ENCODE results near the gene EN2. TPM values are rescaled to one million over a fixed set of nuclear protein-coding genes. Genes with fewer than 3 reads are reported as not detected.

The EN2 gene
- total RNA-seq, 1 donor from 2014 or later, result 3.4 TPM

DNA sequence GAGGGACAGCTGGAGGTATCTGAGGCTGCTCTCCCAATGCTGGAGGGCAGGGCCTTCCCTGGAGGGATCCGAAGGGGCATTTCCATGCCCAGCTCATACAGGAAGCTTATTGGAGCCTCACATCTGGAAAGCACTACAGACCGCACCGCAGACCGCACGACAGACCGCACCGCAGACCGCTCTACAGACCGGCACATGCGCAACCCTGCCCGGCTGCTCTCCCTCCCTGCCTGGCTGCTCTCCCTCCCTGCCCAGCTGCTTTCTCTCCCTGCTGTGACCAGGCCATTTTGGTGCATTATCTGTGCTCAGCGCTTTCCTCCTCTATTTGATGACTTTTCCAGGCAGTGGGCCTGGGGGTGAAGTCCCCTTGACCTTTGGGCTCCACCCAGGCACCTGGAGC is 39.6 kb upstream of the EN2 start:
- H3K9me3 Mint-ChIP-seq (ENCODE audit: unreplicated experiment), result no peaks in the 10 kb centered on the region
- no peak overlapping the region for H3K27ac Mint-ChIP-seq (ENCODE audit: unreplicated experiment)
- DNase-seq (ENCODE audit: extremely low spot score, unreplicated experiment), result no peak
- H3K36me3 Mint-ChIP-seq (ENCODE audit: unreplicated experiment), result no peaks in the 10 kb centered on the region
- no peak overlapping the region for H3K4me3 Mint-ChIP-seq (ENCODE audit: unreplicated experiment)
- TF ChIP-seq, protein P1, sequence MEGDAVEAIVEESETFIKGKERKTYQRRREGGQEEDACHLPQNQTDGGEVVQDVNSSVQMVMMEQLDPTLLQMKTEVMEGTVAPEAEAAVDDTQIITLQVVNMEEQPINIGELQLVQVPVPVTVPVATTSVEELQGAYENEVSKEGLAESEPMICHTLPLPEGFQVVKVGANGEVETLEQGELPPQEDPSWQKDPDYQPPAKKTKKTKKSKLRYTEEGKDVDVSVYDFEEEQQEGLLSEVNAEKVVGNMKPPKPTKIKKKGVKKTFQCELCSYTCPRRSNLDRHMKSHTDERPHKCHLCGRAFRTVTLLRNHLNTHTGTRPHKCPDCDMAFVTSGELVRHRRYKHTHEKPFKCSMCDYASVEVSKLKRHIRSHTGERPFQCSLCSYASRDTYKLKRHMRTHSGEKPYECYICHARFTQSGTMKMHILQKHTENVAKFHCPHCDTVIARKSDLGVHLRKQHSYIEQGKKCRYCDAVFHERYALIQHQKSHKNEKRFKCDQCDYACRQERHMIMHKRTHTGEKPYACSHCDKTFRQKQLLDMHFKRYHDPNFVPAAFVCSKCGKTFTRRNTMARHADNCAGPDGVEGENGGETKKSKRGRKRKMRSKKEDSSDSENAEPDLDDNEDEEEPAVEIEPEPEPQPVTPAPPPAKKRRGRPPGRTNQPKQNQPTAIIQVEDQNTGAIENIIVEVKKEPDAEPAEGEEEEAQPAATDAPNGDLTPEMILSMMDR (IDR thresholded peaks at IDR 0.05), result no peak
- H3K4me1 Mint-ChIP-seq (ENCODE audit: unreplicated experiment), result no peaks in the 10 kb centered on the region
- H3K27me3 Mint-ChIP-seq (ENCODE audit: unreplicated experiment), result peaks cover 26% of the 10 kb centered on the region

DNA sequence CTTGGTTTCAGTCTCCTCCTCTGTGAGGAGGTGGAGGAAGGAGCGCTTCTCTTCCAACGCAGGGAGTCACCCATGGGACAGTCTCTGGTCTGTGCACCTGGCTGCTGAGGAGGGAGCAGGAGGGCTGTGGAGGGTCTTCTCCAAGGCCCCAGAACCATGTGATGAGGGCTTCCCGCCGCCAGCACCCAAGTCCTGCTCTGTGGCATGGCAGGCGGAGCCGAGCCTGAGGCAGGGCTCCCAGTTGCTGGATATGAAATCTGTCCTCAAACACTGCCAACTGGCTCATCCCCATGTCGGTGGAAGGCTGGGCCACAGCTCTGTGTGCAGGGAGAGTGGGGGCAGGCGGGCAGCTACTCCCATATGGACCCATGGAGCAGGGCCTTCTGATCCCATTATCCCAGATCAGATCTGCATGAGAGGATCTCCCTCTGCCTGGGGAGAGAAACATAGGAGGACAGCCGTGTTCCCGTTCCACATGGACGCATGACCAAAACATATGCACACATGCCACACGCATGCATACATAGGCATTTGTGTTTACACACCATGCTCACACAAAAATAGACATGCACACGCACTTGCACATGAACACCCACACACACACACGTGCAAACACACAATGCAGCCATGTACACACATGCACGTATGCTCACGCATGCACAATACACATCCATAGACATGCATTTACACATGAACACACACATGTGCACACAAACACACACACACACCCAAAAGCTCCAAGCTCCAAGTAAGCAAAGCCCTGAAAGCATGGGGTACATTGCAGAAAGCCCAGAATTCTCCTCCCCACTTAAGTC is 38.8 kb upstream of the EN2 start:
- Mint-ChIP-seq H3K27me3 (ENCODE audit: unreplicated experiment) (peaks cover 26% of the 10 kb centered on the region), H3K9me3 (ENCODE audit: unreplicated experiment) (no peaks in the 10 kb centered on the region), H3K4me1 (ENCODE audit: unreplicated experiment) (no peaks in the 10 kb centered on the region), H3K4me3 (ENCODE audit: unreplicated experiment) (no peak overlapping the region), H3K36me3 (ENCODE audit: unreplicated experiment) (no peaks in the 10 kb centered on the region), H3K27ac (ENCODE audit: unreplicated experiment) (no peak overlapping the region)
- TF ChIP-seq, protein P1 (IDR thresholded peaks at IDR 0.05), result no peak
- no peak for DNase-seq (ENCODE audit: extremely low spot score, unreplicated experiment)

DNA sequence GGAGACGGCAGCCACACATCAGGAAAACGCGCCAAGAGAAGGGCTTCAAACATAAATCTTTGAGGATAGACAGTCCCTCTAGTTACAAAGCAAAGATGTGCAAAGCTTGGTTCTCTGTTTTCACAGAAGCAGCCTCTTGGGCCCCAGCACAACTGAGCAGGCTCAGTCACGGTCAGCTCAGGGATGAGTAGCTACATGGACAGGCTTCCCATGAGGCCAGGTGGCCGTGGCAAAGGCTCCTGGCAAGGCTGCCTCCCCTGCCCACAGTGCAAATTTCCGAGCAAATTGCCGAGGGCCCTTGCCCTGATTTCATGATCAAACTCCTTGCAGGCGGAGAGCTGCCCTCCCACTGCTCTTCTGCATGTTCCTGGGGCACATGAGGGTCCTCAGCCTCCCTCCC is 37.8 kb upstream of the EN2 start:
- H3K27me3 Mint-ChIP-seq (ENCODE audit: unreplicated experiment), result peaks cover 32% of the 10 kb centered on the region
- H3K4me3 Mint-ChIP-seq (ENCODE audit: unreplicated experiment), result no peak overlapping the region

DNA sequence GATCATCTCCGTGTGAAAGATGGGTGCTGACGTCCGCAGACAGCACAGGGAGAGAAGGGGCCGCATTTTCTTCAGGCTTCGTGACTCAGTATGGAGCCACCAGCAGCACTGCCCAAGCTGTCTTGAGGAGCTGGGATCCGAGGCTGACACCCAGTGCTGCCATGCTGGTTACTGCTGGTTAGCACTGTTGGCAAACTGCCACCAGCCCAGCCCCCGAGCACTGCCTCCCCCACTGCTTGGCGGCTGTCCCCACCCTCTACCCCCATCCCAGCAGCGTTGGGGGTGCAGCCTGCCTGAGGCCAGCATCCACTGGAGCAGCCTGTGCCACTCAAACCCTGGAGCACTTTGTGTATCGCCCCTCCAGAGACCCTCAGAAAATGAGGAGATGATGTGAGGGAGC is 35.8 kb upstream of the EN2 start:
- Mint-ChIP-seq H3K4me1 (ENCODE audit: unreplicated experiment) (no peaks in the 10 kb centered on the region), H3K27ac (ENCODE audit: unreplicated experiment) (no peak overlapping the region), H3K9me3 (ENCODE audit: unreplicated experiment) (no peaks in the 10 kb centered on the region), H3K4me3 (ENCODE audit: unreplicated experiment) (no peak overlapping the region), H3K36me3 (ENCODE audit: unreplicated experiment) (no peaks in the 10 kb centered on the region), H3K27me3 (ENCODE audit: unreplicated experiment) (peaks cover 37% of the 10 kb centered on the region)
- TF ChIP-seq, protein P1 (IDR thresholded peaks at IDR 0.05), result no peak
- DNase-seq (ENCODE audit: extremely low spot score, unreplicated experiment), result no peak

More for the DNA sequence above, 37.8 kb upstream of the EN2 start:
- H3K36me3 Mint-ChIP-seq (ENCODE audit: unreplicated experiment), result no peaks in the 10 kb centered on the region
- TF ChIP-seq, protein P1 (IDR thresholded peaks at IDR 0.05), result no peak
- no peaks in the 10 kb centered on the region for H3K9me3 Mint-ChIP-seq (ENCODE audit: unreplicated experiment)
- H3K27ac Mint-ChIP-seq (ENCODE audit: unreplicated experiment), result no peak overlapping the region
- no peak for DNase-seq (ENCODE audit: extremely low spot score, unreplicated experiment)
- no peaks in the 10 kb centered on the region for H3K4me1 Mint-ChIP-seq (ENCODE audit: unreplicated experiment)

DNA sequence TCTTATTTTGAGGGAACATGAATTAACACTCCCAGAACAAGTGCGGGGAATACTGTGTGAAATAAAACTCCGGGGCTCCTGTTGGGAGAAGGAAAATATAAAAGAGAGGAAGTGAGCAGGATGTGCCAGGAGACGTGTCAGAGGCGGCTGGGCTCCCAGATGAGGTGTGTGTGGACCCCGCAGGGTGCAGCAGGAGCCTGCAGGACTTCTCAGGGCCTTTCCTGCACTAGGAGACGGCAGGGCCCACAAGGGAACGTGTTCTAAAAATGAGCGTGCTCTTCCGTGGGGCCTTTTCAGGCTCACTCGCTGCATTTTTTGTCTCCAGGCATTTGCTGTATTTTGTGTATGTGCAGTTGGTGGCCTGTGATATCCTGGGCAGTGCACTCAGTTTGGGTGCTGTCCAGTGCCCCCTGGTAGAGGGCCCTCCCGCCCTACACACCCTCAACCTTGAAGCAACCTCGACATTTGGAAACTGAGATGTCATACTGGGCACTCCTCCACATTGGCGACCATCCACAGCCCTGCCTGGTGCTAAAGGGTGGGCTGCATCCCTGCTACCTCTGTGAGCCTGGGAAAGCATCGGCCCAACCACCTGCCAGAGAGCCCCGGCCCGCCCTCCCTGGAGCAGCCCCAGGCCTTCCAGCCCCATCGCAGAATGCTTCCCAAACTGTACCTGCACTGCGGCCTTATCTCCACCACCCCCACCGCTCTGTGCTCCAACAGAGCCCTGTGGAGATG is 35.2 kb upstream of the EN2 start:
- Mint-ChIP-seq H3K36me3 (ENCODE audit: unreplicated experiment) (no peaks in the 10 kb centered on the region), H3K4me1 (ENCODE audit: unreplicated experiment) (no peaks in the 10 kb centered on the region), H3K27ac (ENCODE audit: unreplicated experiment) (no peak overlapping the region), H3K27me3 (ENCODE audit: unreplicated experiment) (peaks cover 34% of the 10 kb centered on the region), H3K9me3 (ENCODE audit: unreplicated experiment) (no peaks in the 10 kb centered on the region), H3K4me3 (ENCODE audit: unreplicated experiment) (no peak overlapping the region)
- TF ChIP-seq, protein P1 (IDR thresholded peaks at IDR 0.05), result no peak
- no peak for DNase-seq (ENCODE audit: extremely low spot score, unreplicated experiment)
